Keratinocyte (primary cell): ENCODE data around the gene EEF2. TPM values are rescaled to one million over a fixed set of nuclear protein-coding genes. Genes with fewer than 3 reads are reported as not detected.

ENCODE experiments used
- DNase-seq: peaks from one replicate; pipeline ENCODE4 v3.0.0-alpha.2; 2011; ENCODE audit warnings: low read depth, missing footprints, low spot score
- FAIRE-seq: peaks from 2 replicates; lab custom pipeline; 2011; peaks lifted over from hg19 to GRCh38; lab: Jason Lieb, UNC
- H2AFZ ChIP-seq: 2 replicates; pipeline ENCODE4 v1.6.0; 2012; ENCODE audit warnings: low read length, control low read depth, inconsistent platforms; ENCODE audit not compliant: control insufficient read depth
- H3K27ac ChIP-seq: 2 replicates; pipeline ENCODE4 v1.5.1; 2011; ENCODE audit warnings: low read length; ENCODE audit not compliant: control insufficient read depth, insufficient read depth
- H3K27me3 ChIP-seq: 3 replicates; pipeline ENCODE4 v1.6.0; 2011; ENCODE audit warnings: low read length; ENCODE audit not compliant: control insufficient read depth, insufficient read depth; ENCODE audit errors: extremely low read depth
- H3K36me3 ChIP-seq, 2 experiments: 2 replicates in 1 of 2; 3 replicates in 1 of 2; pipeline ENCODE4 v1.5.1; 2011; ENCODE audit warnings: low read length in 2 of 2, mild to moderate bottlenecking in 1 of 2; ENCODE audit not compliant: control insufficient read depth in 2 of 2, insufficient read depth in 2 of 2; ENCODE audit errors: extremely low read depth in 1 of 2
- H3K4me1 ChIP-seq: 3 replicates; pipeline ENCODE4 v1.5.1; 2011; ENCODE audit warnings: low read length; ENCODE audit not compliant: control insufficient read depth, insufficient read depth; ENCODE audit errors: extremely low read depth
- H3K4me2 ChIP-seq: 3 replicates; pipeline ENCODE4 v1.6.0; 2011; ENCODE audit warnings: low read depth, low read length; ENCODE audit not compliant: control insufficient read depth, insufficient read depth; ENCODE audit errors: extremely low read depth
- H3K4me3 ChIP-seq, 3 experiments: fragments of 200-600 bp in 1 of 3; sonication (generic) in 1 of 3; 2 replicates in 2 of 3; 3 replicates in 1 of 3; pipeline ENCODE4 v1.5.1; 2011 to 2016; ENCODE audit warnings: low read length in 3 of 3, mild to moderate bottlenecking in 3 of 3, control low read depth in 2 of 3, inconsistent platforms in 1 of 3, low read depth in 1 of 3, mixed read lengths in 1 of 3, mixed run types in 1 of 3, moderate library complexity in 1 of 3; ENCODE audit not compliant: control insufficient read depth in 2 of 3, insufficient read depth in 2 of 3; ENCODE audit errors: extremely low read depth in 1 of 3
- H3K79me2 ChIP-seq: 2 replicates; pipeline ENCODE4 v1.6.0; 2012; ENCODE audit warnings: low read length; ENCODE audit not compliant: control insufficient read depth, insufficient read depth
- H3K9ac ChIP-seq: 3 replicates; pipeline ENCODE4 v1.6.0; 2011; ENCODE audit warnings: low read length; ENCODE audit not compliant: control insufficient read depth, insufficient read depth; ENCODE audit errors: extremely low read depth
- H3K9me1 ChIP-seq: 3 replicates; pipeline ENCODE4 v1.6.0; 2011; ENCODE audit warnings: low read length; ENCODE audit not compliant: control insufficient read depth, insufficient read depth; ENCODE audit errors: extremely low read depth
- H3K9me3 ChIP-seq: 2 replicates; pipeline ENCODE4 v1.5.1; 2012; ENCODE audit warnings: low read depth, low read length; ENCODE audit not compliant: control insufficient read depth
- H4K20me1 ChIP-seq: 3 replicates; pipeline ENCODE4 v1.6.0; 2011; ENCODE audit warnings: low read length; ENCODE audit not compliant: control insufficient read depth, insufficient read depth; ENCODE audit errors: extremely low read depth
- CTCF ChIP-seq, 3 experiments: IDR thresholded peaks in 1 of 3; conservative IDR thresholded peaks in 1 of 3; optimal IDR thresholded peaks in 1 of 3; 2 replicates in 2 of 3; 3 replicates in 1 of 3; pipeline versions ENCODE3 to v1.5.1; 2011; ENCODE audit warnings: low read length in 3 of 3, mild to moderate bottlenecking in 3 of 3, moderate library complexity in 2 of 3, control low read depth in 1 of 3, inconsistent platforms in 1 of 3; ENCODE audit not compliant: insufficient read depth in 2 of 3; ENCODE audit errors: extremely low read depth in 1 of 3
- EZH2 ChIP-seq: IDR thresholded peaks from one replicate; pipeline ENCODE4 v1.6.1; 2012; ENCODE audit warnings: inconsistent platforms, mild to moderate bottlenecking, low read length, moderate library complexity
- dilution Hi-C: fragments of 300-500 bp; cut with MboI; formaldehyde crosslinking; loops from one replicate; pipeline ENCODE4 v1.7.0; 2020; ENCODE audit warnings: low sequenced_read_pairs; ENCODE audit not compliant: extremely low pct_ligation_motif_present
- polyA plus RNA-seq, 5 experiments: library from polyadenylated mRNA; depleted of rRNA in 3 of 5; stranded (reverse) in 3 of 5; stranded (forward) in 1 of 5; unstranded in 1 of 5; fragments of >200 nt; gene quantifications; 1 replicate in 1 of 5; 2 replicates in 3 of 5; 3 replicates in 1 of 5; pipeline versions ENCODE4 v1.2.1 to v1.2.3, GENCODE V29; 2011 to 2012; ENCODE audit warnings: missing spikeins in 2 of 5, low read depth in 1 of 5, low replicate concordance in 1 of 5

EEF2 gene
- polyA plus RNA-seq, 1 donor (not counting 4 experiments of a cell fraction or from before 2014, with no cell fraction given) = 1,193 TPM

DNA sequence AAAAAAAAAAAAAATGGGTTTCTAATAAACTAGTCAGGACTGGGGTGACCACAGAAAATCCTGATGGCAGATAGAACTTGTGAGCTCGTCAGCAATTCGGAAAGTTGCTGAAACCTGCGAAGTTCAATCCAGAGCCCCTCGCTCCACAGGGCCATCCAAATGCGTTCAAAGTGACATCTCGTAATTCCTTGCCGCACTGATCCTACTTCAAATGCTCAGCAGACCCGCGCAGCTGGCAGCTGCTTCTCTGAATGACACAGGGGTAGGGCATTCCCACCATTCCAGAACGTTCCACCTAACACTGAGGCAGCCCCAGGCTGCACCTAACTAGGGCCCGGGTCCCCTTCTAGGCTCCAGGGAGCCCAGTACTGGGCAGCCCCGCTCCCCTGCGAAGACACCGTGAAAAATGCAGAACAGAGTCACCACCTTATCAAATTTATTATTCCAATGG is 9.6 kb downstream of the EEF2 start:
- FAIRE-seq (no peak), DNase-seq (peak; percentile 15)
- no peak overlapping the region for H2AFZ ChIP-seq
- H3K9me3 ChIP-seq = no peaks in the 10 kb centered on the region
- H3K4me3 ChIP-seq = no peak overlapping the region
- no peaks in the 10 kb centered on the region for H3K4me1 ChIP-seq
- peaks cover 63% of the 10 kb centered on the region for H4K20me1 ChIP-seq
- no peak overlapping the region for H3K9ac ChIP-seq
- H3K9me1 ChIP-seq = peaks cover 3% of the 10 kb centered on the region
- dilution Hi-C loops = no loop called here
- no peak overlapping the region for H3K4me2 ChIP-seq
- TF ChIP-seq EZH2 = no peak
- TF ChIP-seq CTCF (optimal IDR thresholded peaks at IDR 0.05 in 1 of 3, IDR thresholded peaks at IDR 0.05 in 1 of 3, conservative IDR thresholded peaks at IDR 0.05 in 1 of 3; ENCODE audit: extremely low read depth in 1 of 3, insufficient read depth in 2 of 3, low read length in 3 of 3) = no peak
- H3K27me3 ChIP-seq = no peaks in the 10 kb centered on the region
- H3K79me2 ChIP-seq = peaks cover 48% of the 10 kb centered on the region
- H3K27ac ChIP-seq = no peak overlapping the region
- H3K36me3 ChIP-seq = peaks cover 47 to 49% of the 10 kb centered on the region in 2 experiments

GRCh38 chr19:3975144-3975543 is 10.1 kb downstream of the EEF2 start:
- Histone ChIP-seq H3K36me3 (peaks cover 42 to 44% of the 10 kb centered on the region in 2 experiments), H3K9me1 (peaks cover 3% of the 10 kb centered on the region), H3K9ac (no peak overlapping the region), H3K27me3 (no peaks in the 10 kb centered on the region), H3K27ac (no peak overlapping the region), H3K4me3 (no peak overlapping the region), H3K4me1 (no peaks in the 10 kb centered on the region), H4K20me1 (peaks cover 58% of the 10 kb centered on the region), H2AFZ (no peak overlapping the region), H3K79me2 (peaks cover 48% of the 10 kb centered on the region), H3K4me2 (no peak overlapping the region), H3K9me3 (no peaks in the 10 kb centered on the region)
- DNase-seq (no peak), FAIRE-seq (no peak)
- TF ChIP-seq EZH2 = no peak
- no peak for TF ChIP-seq CTCF (optimal IDR thresholded peaks at IDR 0.05 in 1 of 3, IDR thresholded peaks at IDR 0.05 in 1 of 3, conservative IDR thresholded peaks at IDR 0.05 in 1 of 3; ENCODE audit: extremely low read depth in 1 of 3, insufficient read depth in 2 of 3, low read length in 3 of 3)
- dilution Hi-C loops = no loop called here
